DND-41 (cell line): Measurements from ENCODE around the gene ENTPD8.
"Not testable (repeated sequence)": the region's sequence is repeated elsewhere in the genome, so short reads cannot be mapped to it uniquely, and the experiment has no call there.

Experiments
- ATAC-seq: fragments of 200-7000 bp; cut with Tn5 transposase; 3 replicates; pipeline ENCODE4 v1.9.1; 2021; ENCODE audit warnings: low read depth; ENCODE audit not compliant: insufficient read depth
- DNase-seq: peaks from one replicate; pipeline ENCODE4 v3.0.0-alpha.2; 2020
- H2AFZ ChIP-seq: 2 replicates; pipeline ENCODE4 v1.6.0; 2012; ENCODE audit warnings: low read depth, low read length
- H3K27ac ChIP-seq: 2 replicates; pipeline ENCODE4 v1.5.1; 2012; ENCODE audit warnings: low read length, inconsistent platforms
- H3K27me3 ChIP-seq: fragments of 200-600 bp; sonication (generic); 2 replicates; pipeline ENCODE4 v1.6.0; 2012; ENCODE audit warnings: low read length, mild to moderate bottlenecking, inconsistent platforms; ENCODE audit not compliant: insufficient read depth, poor library complexity
- H3K36me3 ChIP-seq: 2 replicates; pipeline ENCODE4 v1.5.1; 2012; ENCODE audit warnings: low read length, inconsistent platforms; ENCODE audit not compliant: insufficient read depth
- H3K4me1 ChIP-seq: 2 replicates; pipeline ENCODE4 v1.5.1; 2012; ENCODE audit warnings: mild to moderate bottlenecking, low read length; ENCODE audit not compliant: insufficient read depth
- H3K4me2 ChIP-seq: 2 replicates; pipeline ENCODE4 v1.6.0; 2012; ENCODE audit warnings: mild to moderate bottlenecking, moderate library complexity, low read length, inconsistent platforms; ENCODE audit not compliant: insufficient read depth
- H3K4me3 ChIP-seq, 2 experiments: fragments of 200-600 bp in 1 of 2; shearing (Covaris generic) in 1 of 2; 2 replicates each; pipeline ENCODE4 v1.5.1; 2012 to 2016; ENCODE audit warnings: inconsistent platforms in 2 of 2, low read length in 2 of 2, mild to moderate bottlenecking in 2 of 2, low read depth in 1 of 2, moderate library complexity in 1 of 2
- H3K79me2 ChIP-seq: 2 replicates; pipeline ENCODE4 v1.6.0; 2012; ENCODE audit warnings: low read length, inconsistent platforms; ENCODE audit not compliant: insufficient read depth
- H3K9ac ChIP-seq: 2 replicates; pipeline ENCODE4 v1.6.0; 2012; ENCODE audit warnings: low read depth, mild to moderate bottlenecking, inconsistent platforms, low read length, moderate library complexity
- H3K9me3 ChIP-seq: 2 replicates; pipeline ENCODE4 v1.5.1; 2012; ENCODE audit warnings: low read length, moderate library complexity, mild to moderate bottlenecking, inconsistent platforms; ENCODE audit not compliant: insufficient read depth, severe bottlenecking
- H4K20me1 ChIP-seq: 2 replicates; pipeline ENCODE4 v1.6.0; 2012; ENCODE audit warnings: low read length; ENCODE audit not compliant: insufficient read depth
- EZH2 ChIP-seq: IDR thresholded peaks from 3 replicates; pipeline ENCODE4 v1.6.1; 2012; ENCODE audit warnings: borderline replicate concordance, low read depth, mild to moderate bottlenecking, moderate library complexity, low read length, inconsistent platforms; ENCODE audit not compliant: severe bottlenecking
- TF ChIP-seq, protein P1 (sequence below): IDR thresholded peaks from 2 replicates; pipeline ENCODE4 v1.5.1; 2012; ENCODE audit warnings: borderline replicate concordance, low read length, moderate library complexity, mild to moderate bottlenecking; ENCODE audit not compliant: poor library complexity, severe bottlenecking; ENCODE audit errors: extremely low read depth

Gene ENTPD8

GRCh38 chr9:137467896-137468295 lies 26.7 kb upstream of the ENTPD8 start:
- no peak overlapping the region for H3K27ac ChIP-seq
- H4K20me1 ChIP-seq: peaks cover 17% of the 10 kb centered on the region
- no peak overlapping the region for H2AFZ ChIP-seq
- no peaks in the 10 kb centered on the region for H3K79me2 ChIP-seq
- no peak for TF ChIP-seq EZH2
- TF ChIP-seq, protein P1, sequence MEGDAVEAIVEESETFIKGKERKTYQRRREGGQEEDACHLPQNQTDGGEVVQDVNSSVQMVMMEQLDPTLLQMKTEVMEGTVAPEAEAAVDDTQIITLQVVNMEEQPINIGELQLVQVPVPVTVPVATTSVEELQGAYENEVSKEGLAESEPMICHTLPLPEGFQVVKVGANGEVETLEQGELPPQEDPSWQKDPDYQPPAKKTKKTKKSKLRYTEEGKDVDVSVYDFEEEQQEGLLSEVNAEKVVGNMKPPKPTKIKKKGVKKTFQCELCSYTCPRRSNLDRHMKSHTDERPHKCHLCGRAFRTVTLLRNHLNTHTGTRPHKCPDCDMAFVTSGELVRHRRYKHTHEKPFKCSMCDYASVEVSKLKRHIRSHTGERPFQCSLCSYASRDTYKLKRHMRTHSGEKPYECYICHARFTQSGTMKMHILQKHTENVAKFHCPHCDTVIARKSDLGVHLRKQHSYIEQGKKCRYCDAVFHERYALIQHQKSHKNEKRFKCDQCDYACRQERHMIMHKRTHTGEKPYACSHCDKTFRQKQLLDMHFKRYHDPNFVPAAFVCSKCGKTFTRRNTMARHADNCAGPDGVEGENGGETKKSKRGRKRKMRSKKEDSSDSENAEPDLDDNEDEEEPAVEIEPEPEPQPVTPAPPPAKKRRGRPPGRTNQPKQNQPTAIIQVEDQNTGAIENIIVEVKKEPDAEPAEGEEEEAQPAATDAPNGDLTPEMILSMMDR: no peak
- H3K36me3 ChIP-seq: no peaks in the 10 kb centered on the region
- H3K9ac ChIP-seq: no peak overlapping the region
- H3K4me3 ChIP-seq: no peak overlapping the region
- H3K4me1 ChIP-seq: peaks cover 25% of the 10 kb centered on the region
- no peak overlapping the region for H3K4me2 ChIP-seq
- ATAC-seq (no peak), DNase-seq (no peak)
- H3K27me3 ChIP-seq: peaks cover 5% of the 10 kb centered on the region
- no peaks in the 10 kb centered on the region for H3K9me3 ChIP-seq

DNA sequence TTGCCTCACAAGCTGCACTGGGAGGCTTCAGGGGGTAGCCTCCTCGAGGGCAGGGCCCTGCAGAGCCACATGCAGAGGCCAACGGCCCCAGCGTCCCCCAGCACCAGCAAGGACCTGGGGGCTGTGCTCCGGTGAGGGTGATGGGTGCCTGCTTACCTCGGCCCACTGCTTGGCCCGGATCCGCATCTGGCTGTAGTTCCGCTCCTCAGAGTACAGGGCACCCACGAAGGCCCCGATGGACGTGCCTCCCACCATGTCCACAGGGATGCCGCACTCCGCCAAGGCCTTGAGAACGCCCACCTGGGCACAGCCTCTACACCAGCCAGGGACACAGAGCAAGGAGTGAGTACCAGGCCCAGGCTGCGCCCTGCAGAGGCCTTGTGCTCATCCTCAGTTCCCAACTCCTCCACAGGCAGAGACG lies 26.0 kb upstream of the ENTPD8 start:
- no peaks in the 10 kb centered on the region for H3K79me2 ChIP-seq
- H3K27me3 ChIP-seq: peaks cover 9% of the 10 kb centered on the region
- ATAC-seq (no peak), DNase-seq (no peak)
- no peak overlapping the region for H3K4me2 ChIP-seq
- H3K9ac ChIP-seq: no peak overlapping the region
- peaks cover 30% of the 10 kb centered on the region for H3K4me1 ChIP-seq
- H2AFZ ChIP-seq: no peak overlapping the region
- H3K27ac ChIP-seq: no peak overlapping the region
- H3K4me3 ChIP-seq: no peak overlapping the region
- H4K20me1 ChIP-seq: peaks cover 23% of the 10 kb centered on the region
- no peaks in the 10 kb centered on the region for H3K9me3 ChIP-seq
- TF ChIP-seq, protein P1: no peak
- TF ChIP-seq EZH2: no peak
- H3K36me3 ChIP-seq: no peaks in the 10 kb centered on the region

GRCh38 chr9:137466389-137467085 lies 25.4 kb upstream of the ENTPD8 start:
- Histone ChIP-seq H4K20me1 (peaks cover 28% of the 10 kb centered on the region), H3K27me3 (peaks cover 11% of the 10 kb centered on the region), H3K4me1 (peaks cover 34% of the 10 kb centered on the region)
- H3K36me3 ChIP-seq, ATAC-seq, H3K79me2 ChIP-seq, H3K9ac ChIP-seq, H3K9me3 ChIP-seq, H3K27ac ChIP-seq, H2AFZ ChIP-seq, H3K4me2 ChIP-seq, H3K4me3 ChIP-seq, DNase-seq: not testable (repeated sequence)

DNA sequence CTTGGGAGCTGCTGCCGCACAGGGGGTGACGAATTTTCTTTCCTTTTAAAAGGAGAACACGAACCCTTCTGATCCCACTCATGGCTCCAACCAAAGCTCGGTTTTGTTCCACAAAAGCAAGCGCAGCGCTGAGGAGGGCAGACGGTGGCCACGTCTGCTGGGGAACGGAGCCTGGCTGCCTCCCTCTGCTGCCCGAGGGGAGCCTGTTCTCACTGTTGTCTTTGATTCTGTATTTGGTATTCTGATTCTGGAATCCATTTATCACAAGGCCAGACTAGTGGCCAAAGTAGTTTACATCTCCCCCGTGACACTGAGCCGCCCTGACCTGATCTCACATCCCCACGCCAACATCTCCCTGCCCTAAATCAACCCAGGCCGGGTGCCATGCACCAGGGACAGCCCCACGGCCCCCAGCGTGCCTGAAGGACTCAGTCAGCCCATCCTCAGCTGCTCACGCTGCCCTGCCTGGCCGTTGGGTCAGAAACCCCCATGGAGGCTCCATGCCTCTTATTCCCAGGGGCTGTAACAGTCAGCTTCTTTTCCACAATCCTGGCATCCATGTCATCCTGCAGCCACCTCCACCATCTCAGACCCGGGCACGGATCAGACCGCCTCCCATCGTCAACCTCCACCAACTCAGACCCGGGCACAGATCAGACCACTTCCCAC lies 24.7 kb upstream of the ENTPD8 start:
- no peaks in the 10 kb centered on the region for H3K9me3 ChIP-seq
- no peak overlapping the region for H3K4me3 ChIP-seq
- DNase-seq (no peak), ATAC-seq (no peak)
- H2AFZ ChIP-seq: no peak overlapping the region
- TF ChIP-seq EZH2: no peak
- TF ChIP-seq, protein P1: no peak
- H3K4me2 ChIP-seq: no peak overlapping the region
- H3K79me2 ChIP-seq: no peaks in the 10 kb centered on the region
- no peak overlapping the region for H3K9ac ChIP-seq
- H3K27me3 ChIP-seq: peaks cover 11% of the 10 kb centered on the region
- peaks cover 35% of the 10 kb centered on the region for H4K20me1 ChIP-seq
- no peaks in the 10 kb centered on the region for H3K36me3 ChIP-seq
- H3K4me1 ChIP-seq: peaks cover 30% of the 10 kb centered on the region
- no peak overlapping the region for H3K27ac ChIP-seq
